Stimulated activated CD4-positive, alpha-beta T cell treated with anti-CD3 and anti-CD28 coated beads, Interleukin-4, amount 100 ng/mL, for 1 hour (primary cell): ENCODE measurements around the gene PARD3B.

Source experiments
- DNase-seq: peaks from one replicate; pipeline ENCODE4 v3.0.0-alpha.2; 2020

Gene PARD3B

DNA sequence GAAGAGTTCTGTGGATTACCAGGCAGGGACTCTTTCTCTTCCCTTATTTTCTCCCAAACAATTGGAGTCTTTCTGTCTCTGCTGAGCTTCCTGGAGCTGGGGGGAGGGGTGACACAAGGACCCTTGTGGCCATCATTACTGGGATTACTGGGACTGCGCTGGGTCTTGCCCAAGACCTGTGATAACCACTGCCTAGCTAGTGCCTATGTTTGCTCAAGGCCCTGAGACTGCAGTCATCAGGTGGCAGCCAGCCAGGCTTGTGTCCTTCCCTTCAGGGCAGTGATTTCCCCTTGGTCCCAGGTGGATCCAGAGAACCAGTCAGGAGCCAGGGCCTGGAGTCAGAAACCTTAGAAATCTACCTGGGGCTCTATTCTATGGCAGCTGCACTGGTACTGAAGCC lies 355.6 kb downstream of the PARD3B start:
- no peak for DNase-seq

DNA sequence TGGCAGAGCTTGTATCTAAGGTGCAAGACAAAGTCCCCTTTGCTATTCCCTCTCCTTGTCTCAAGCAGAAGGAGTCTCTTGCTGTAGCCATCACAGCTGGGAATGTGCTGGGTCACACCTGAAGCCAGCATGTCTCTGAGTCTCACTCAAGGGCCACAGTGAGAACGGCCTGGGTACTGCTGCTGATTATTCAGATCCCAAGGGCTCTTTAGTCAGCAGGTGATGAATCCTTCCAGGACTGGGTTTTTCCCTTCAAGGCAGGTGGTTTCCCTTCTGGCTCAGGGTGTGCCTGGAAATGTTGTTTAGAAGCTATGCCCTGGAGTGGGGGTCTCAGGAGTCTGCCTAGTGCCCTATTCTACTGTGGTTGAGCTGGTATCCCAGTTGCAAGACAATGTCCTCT lies 356.3 kb downstream of the PARD3B start:
- no peak for DNase-seq

DNA sequence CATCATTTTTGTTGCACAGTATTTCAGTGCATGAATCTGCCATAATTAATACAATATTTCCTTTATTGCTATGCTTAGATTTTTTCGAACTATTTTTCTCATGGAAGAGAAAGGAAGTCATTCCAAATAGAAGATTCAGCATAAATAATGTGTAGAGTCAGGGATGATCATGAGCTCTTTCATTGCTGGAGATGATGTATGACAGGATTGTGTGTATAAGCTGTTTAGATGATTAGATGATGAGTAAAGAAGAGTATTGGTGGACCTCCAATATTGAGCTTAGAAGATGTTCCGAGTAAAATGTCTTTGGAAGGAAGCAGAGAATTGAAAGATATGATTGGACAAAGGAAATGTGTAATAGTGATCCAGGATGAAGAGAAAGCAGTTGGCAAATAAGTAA lies 364.5 kb downstream of the PARD3B start:
- DNase-seq = no peak

DNA sequence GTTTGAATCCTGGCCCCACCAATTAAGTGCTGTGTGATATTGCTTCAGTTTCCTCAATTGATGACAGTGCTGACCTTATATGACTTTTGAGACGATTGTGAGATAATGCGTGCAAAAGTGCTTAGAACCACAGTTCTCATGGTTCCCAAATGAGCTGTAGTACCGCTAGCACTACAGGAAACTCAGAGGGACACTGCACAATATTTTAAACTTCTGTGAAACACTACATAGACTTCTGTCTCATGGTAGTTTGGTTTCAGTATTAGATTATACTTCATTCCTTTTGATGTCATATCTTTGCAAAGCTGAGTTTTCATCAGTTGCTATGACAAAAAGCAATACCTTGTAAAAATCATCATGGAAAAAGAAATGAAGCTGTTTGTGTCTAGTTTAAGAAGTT lies 368.0 kb downstream of the PARD3B start:
- no peak for DNase-seq

DNA sequence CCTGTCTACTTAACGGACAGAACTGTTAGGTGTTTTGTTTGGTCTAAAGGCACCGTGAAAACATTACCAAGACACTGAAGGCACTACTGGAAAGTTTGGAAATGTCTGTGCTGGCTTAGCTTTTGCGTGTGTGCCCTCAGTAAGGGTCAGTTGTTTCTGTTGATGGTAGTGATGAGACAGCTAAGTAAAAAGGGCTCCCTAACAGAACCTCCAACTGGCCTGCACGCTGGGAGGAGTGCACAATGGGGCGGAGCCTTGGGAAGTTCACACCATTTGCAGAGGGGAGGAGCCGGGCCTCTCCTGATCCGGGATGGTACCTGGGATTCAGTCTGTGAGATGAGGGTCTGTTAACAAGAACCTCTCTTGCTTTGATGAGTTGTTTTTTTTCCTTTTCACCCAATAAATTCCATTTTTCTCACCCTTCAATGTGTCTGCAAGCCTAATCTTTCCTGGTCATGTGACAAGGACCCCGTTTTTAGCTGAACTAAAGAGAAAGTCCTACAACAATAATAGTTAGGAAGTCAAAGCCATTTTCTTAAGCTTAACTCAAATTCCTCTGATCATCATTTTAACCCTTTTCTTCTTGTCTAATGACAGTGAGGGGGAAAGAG lies 368.7 kb downstream of the PARD3B start:
- DNase-seq = no peak

DNA sequence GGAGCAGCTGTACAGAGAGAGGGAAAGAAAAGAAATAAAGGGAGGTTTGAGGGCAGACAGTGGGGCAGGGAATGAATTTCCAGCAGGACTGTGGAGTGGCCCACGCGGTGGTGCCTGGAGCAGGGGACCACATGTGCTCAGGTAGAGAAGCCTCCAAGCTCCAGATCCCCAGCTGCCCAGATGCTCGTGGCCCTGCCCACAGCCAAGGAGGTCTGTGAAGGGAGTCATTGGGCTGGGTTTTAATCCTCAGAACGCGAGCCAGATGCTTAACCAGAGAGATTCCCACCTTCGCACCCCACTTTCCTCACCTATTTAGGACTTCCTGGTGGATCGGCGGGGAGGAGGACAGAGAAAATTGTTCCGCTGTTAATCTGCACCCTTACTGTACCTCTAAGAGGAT lies 369.4 kb downstream of the PARD3B start:
- no peak for DNase-seq

DNA sequence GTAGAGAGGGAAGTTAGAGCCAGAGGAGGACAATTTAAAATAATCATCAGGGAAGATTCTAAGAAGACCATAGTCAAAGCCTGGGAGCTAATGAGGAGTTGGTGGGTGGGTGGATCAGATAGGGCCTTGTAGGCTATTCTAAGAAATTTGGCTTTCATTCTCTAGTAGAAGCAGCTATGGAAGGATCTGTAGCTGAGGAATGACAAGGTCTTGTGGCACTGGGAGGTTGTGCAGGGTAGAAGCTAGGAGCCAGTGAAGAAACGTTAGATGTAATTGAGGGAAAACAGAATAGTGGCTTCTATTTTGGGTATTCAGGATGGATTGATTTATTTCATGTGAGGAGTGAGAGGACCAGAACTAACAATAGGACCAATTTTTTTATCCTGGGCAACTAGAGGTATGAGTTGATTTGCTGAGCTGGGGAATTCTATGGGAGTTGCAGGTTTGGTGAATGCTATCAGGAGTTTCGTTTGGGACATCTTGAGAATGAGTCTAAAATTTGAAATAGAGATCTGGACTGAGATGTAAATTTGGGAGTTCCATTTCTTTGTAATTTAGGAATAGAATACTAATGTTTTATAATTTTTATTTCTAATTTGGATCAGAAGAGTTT lies 371.9 kb downstream of the PARD3B start:
- DNase-seq = no peak

DNA sequence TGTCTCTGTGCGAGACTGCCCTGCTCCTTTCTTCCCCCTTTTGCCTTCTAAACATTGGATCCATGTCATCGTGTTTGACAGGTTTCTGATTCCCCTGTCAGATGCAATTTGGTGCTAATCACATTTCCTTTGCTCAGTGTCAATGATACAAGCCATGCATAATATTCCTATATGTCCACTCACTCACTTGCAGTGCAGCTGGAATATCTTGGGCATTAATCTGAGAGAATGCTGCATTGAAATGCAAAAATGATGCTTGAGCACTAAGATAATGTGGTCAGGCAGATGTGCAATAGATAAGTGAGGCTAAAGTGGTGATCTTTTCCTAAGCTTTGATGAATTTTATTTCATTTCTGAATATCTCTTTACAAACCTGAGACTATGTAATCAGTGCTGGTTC lies 375.5 kb downstream of the PARD3B start:
- DNase-seq = no peak

DNA sequence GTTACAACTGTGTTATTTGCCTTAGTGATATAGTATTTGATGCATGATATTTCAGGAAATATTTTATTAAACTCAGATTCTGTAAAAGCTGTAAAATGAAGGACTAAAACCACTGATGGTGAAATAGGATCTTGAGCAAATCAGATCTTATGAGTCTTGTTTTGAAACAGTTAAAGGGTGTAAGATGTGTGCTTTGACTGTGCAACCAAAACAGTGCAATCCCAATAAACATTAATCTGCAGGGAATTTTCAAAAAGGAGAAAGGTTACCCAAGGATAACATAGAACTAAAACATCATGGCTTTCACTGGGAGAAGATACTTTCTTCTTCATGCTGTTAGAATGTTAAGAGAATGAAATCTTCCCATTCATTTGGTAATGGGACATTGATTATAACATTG lies 378.7 kb downstream of the PARD3B start:
- no peak for DNase-seq

DNA sequence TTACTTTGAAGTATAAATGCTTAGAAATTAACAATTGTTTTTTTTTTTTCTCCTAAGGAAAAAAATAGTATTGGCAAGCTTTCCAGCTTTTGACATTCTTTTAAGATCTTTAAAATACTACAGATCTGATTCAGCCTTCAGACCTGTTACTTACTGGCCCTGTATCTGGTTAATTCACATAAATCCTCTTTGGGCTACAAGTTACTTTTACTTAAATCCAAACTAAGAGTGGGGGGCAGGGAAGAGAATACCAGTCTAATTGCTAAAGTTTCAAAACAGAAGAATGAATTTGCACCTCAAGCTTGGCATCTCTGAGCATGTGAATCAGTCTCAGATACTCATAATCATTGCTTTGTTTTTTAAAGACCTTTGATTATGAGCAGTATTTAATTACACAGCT lies 386.3 kb downstream of the PARD3B start:
- no peak for DNase-seq

DNA sequence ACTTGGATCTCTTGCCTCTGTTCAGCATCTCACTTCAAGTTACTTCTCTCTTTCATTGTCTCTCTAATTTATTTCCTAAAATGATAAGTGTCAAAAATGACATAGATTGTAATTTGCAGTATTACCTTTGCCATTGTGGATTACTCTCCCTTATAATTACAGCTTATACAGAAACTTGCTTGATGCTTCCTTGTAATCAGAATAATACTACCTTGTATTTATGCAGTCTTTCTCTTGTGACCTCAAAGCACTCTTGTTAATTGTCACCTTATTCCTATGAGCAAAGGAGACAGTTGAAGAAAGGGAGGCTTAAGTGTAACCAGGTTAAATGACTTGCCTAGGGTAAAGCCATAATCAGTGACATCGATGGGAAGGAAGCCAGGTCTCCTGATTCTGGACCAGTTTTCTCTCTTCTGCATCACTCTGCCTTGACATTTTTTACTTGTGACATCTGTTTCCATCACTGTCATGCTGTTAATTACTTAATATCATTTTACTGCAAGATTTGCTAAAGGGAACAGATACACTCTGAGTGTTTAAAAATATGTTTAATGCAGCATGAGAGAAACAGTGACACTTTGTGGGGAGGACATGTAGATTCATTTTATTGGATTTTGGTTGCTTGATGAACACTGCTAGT lies 388.6 kb downstream of the PARD3B start:
- no peak for DNase-seq

DNA sequence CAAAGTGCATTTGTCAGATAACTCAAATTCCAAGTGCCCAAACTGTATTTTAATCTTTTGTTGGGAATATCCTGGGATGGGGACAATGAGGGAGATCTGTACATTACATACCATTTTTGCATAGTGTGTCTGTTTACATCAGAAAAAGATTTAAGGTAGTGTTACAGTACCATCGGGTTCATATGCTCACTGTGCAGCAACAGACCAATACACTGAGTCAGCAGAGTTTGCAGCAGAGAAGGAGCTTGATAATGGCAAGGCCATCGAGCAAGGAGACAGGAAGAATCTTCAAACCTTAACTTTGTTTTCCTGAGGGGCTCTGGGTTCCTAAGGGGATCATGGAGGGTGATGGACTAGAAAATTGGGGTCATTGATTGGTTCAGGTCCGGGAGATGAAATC lies 399.7 kb downstream of the PARD3B start:
- DNase-seq = no peak

DNA sequence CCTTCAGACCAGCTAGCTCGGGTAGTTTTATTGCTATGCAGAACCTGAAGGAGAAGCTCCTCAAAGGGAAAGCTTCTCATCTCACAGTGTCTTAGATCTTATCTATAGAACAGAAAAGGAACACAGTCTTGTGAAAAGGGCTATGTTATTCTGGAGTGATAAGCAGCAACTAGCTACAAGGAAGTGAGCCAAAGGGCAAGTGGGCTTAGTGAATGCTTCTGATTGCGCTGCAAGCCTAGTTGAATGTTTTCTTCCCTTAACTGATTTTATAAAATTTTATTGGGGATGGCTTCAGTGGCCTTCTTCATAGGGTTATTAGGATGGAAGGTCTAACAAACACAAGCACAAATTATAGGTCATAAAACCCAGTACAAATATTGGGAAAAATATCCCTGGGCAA lies 400.1 kb downstream of the PARD3B start:
- no peak for DNase-seq

DNA sequence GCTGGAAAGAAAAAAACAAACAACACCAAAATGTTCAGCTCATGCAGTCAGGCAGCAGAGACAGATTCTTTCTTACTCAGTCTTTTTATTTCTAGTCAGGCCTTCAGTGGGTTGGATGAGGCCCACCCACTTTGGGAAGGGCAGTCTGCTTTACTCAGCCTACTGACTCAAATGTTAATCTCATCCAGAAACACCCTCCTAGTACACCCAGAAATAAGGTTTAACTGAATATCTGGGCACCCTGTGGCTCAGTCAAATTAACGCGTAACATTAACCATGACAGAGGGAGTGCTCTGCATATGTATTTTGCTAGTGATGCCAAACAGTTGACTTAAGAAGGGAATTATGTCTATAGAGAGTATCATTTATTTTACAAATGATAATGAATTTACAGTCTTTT lies 401.6 kb downstream of the PARD3B start:
- DNase-seq = no peak

DNA sequence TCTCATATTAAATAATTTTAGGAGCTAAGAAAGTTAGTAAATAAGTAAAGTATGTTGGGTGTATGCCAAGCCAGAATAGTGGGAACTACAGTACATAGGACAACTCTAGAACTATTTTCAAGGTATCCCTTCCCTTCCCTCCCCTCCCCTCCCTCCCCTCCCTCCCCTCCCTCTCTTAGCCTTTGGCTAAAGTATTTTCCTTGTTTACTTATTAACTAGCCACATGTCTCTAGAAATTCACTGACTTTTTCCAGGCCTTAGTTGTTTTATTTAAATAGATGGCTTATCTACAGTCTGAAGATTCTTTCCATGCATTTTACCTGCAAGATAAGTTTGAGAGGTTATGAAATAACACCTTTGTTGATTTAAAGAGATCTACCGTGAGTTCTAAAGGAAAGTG lies 402.1 kb downstream of the PARD3B start:
- no peak for DNase-seq

DNA sequence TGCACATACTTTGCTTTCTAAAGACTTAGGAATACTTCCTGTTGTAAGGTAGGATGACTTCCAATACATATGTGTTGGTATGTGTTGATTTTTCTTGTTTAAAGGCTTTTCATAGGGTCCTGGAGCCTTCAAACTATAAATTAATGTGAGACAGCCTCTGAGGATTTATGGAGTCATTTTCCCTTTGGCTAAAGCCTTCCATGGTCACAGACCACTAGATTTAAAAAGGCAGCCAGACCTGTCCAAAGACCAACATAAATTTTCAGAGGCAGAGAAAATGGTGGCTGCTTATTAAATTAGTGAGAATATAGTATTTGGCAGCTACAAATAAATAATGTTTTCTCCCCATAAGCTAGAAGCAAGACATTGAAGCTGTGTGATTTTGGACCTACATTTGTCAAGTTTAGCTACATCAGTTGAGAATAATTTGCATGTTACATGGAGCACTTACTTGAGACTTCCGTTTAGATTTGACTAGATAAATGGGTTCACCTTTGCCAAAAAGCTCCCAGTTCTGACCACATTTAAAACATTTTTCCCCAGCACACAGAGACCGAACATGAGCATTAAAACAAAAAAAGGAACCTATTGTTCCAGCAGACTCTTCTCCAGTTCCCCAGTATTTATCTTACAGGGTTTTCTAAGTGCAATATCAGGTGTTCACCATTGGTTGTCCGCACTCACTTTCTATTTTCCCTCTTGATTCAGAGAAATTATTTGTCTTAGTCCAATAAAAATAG lies 402.9 kb downstream of the PARD3B start:
- no peak for DNase-seq

DNA sequence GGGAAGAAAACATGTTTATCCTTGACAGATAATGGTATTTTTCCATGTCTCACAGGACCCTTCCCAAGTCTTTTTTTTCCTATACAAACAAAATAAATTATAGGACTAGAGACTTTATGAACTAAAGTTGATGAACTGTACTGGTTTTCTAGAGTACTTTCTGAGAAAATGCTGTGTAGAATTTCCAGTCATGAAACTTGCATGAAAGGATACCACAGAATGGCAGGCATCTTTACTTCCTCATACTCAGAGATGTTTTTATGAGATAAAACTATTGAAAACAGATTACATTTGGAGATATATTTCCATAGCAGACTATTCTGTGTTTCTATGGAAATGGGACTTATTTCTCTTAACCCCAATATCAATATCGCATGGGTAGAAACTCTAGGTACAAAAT lies 403.5 kb downstream of the PARD3B start:
- DNase-seq = no peak

DNA sequence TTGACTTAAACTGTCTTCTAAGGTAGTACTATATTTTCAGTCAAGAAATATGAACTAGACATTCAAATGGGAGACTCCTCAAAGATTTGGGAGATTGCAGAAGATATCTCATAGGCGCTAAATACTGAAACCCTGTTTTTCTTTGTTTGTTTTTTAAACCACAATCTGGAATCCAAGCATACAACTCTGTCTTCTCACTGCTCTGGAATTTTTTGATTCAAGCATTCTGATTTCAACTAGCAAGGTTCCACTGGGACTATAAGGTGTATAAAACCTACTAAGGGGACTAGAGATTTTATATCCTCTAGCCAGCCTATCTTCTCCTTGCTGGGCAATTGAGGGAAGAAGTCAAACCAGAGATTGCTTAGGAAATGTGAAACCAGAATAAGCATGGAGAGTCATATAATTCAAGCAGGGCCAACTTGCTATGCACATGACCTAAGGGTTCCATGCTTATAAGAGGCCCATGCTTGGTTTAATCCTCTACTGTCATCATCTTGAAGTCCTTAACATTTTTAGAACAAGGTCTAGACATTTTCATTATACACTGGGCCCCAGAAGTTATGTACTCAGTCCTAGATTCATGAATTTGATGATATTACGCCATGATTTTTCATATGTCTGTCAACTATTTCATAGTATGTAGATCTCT lies 405.5 kb downstream of the PARD3B start:
- DNase-seq = no peak

DNA sequence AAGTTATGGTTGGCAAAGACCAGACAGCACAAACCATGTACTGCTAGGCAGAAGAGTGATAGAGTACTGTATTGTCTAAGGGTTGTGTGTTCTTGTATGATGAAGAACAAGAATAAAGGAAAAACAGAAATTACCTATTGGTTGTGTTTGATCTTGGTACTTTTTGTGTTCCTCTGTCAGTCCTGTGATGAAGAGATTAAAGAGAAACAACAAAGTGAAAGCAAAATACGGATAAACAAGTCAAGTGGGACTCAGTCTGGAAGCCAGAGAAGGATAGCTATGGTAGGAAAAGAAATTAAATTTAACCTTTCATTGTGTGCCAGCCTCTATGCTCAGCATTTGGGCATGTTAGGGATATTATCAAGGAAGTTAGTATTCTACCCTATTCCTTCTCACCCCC lies 413.1 kb downstream of the PARD3B start:
- no peak for DNase-seq

DNA sequence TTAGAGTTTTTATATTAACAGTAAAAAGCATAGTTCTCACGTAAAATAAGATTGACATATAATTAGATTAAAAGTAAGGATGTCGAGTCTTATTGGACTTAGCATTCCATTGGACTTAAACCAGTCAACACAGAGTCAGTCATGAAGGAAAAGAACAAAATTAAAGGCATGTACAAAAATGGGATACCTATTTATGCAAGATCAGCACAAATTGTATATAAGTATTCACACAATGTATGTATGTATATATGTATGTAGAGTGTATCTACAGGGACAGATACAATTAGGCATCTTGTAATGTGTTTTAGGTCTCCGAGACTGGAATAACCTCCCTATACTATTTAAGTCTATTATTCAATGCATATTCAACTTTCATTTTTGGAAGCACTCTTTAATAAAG lies 419.1 kb downstream of the PARD3B start:
- DNase-seq = no peak

DNA sequence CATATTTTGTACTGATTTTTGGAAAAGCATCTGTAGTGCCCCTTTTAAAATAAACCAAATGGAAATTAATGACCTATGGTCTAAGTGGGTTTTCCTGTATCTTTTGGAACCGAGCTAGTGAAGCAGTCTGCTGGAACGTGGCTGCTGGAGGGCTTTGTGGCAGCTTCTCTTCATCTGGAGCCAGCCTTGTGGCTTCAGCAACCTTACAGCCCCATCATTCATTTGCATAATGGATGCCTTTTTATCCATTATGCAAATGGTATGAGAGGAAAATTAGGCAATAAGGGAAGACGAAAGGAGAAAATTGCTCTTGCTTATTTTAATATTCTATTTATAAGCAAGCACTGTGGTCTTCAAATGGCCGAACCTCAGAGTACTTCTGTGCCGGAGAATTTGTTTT lies 421.0 kb downstream of the PARD3B start:
- DNase-seq = no peak

DNA sequence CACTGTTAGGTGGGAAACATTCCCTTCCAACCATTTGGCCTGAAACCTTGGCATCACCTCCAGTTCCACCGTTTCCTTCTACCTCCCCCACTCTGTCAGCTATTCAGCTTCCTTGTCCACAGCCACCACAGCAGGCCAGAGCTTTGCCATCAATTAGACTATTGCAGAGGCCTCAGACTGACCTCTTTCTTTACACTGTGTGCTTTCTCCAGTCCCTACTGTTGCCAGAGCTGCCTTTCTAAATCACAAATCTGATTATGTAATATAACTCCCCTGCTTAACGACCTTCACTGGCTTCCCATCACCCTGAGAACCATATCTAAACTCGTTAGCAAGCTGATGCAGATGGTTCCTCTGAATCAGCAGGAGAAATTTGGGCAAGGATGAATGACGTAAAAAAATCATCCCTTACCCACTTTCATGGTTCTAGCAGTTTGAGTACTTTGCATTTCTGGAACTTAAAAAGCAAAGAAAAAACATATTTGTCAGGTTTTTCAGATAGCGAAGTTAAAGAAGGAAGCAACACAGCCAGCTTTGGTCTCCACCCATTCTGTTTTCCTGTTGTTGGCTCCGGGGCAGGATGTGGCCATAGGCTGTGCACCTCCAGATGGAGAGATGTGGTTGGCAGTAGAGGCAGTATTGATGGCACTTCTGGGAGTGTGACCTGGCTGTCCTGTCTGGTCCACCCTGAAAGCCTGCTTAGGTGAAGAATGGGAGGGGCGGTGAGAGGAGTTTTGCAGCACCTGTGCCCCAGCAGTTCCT lies 422.1 kb downstream of the PARD3B start:
- DNase-seq = peak; percentile 7
